Inflammatory macrophage treated with lipopolysaccharide for 1 hour (primary cell): ENCODE data around the gene NFYB.
"Not testable (repeated sequence)": the region's sequence is repeated elsewhere in the genome, so short reads cannot be mapped to it uniquely, and the experiment has no call there.

Experiments used
- DNase-seq, 2 donors: peaks; one replicate each; pipeline ENCODE4 v3.0.0-alpha.2; 2020 to 2022

NFYB gene

GRCh38 chr12:104137902-104138796 is at the start of gene NFYB:
Gene NFYB, minus strand, starts transcription at chr12:104138210. Its CDS starts 2,757 bp downstream, at chr12:104135453.
- DNase-seq = peak; percentile 95 to 97

- no peak for DNase-seq
Measured at GRCh38 chr12:104187446-104188155, 49.6 kb upstream of the NFYB start.

- DNase-seq = no peak
Measured at GRCh38 chr12:104183443-104183842, 45.4 kb upstream of the NFYB start.

- no peak for DNase-seq
Measured at GRCh38 chr12:104182621-104183378, 44.8 kb upstream of the NFYB start.

- no peak for DNase-seq
Measured at GRCh38 chr12:104182144-104182543, 44.1 kb upstream of the NFYB start.

- no peak for DNase-seq
Measured at GRCh38 chr12:104181313-104181712, 43.3 kb upstream of the NFYB start.

- no peak for DNase-seq
Measured at GRCh38 chr12:104180374-104180773, 42.4 kb upstream of the NFYB start.

GRCh38 chr12:104177663-104178501 is 39.9 kb upstream of the NFYB start:
- DNase-seq = peak; percentile 78 to 79

- no peak for DNase-seq
Measured at GRCh38 chr12:104177336-104177662, 39.3 kb upstream of the NFYB start.

GRCh38 chr12:104175726-104176247 is 37.8 kb upstream of the NFYB start:
- no peak for DNase-seq

GRCh38 chr12:104173804-104174203 is 35.8 kb upstream of the NFYB start:
- not testable (repeated sequence) for DNase-seq

- DNase-seq = no peak
Measured at GRCh38 chr12:104172570-104172947, 34.5 kb upstream of the NFYB start.

- no peak for DNase-seq
Measured at GRCh38 chr12:104171785-104172569, 34.0 kb upstream of the NFYB start.

- DNase-seq = no peak
Measured at GRCh38 chr12:104168596-104168995, 30.6 kb upstream of the NFYB start.

GRCh38 chr12:104167519-104168458 is 29.8 kb upstream of the NFYB start:
- DNase-seq = no peak

- no peak for DNase-seq
Measured at GRCh38 chr12:104166465-104166864, 28.5 kb upstream of the NFYB start.

- DNase-seq = no peak
Measured at GRCh38 chr12:104165801-104166200, 27.8 kb upstream of the NFYB start.

- no peak for DNase-seq
Measured at GRCh38 chr12:104164634-104165033, 26.6 kb upstream of the NFYB start.

- no peak for DNase-seq
Measured at GRCh38 chr12:104163631-104164030, 25.6 kb upstream of the NFYB start.

- DNase-seq = peak; percentile 39 to 67
Measured at GRCh38 chr12:104163028-104163427, 25.0 kb upstream of the NFYB start.
